KMS-11 (cell line): Measurements from ENCODE around the gene SMPD3.

ENCODE experiments used
- H2AFZ ChIP-seq: fragments of 200-600 bp; sonication (generic); 2 replicates; pipeline ENCODE4 v1.6.1; 2016; ENCODE audit warnings: antibody characterized with exemption, mixed run types, low read depth
- H3K27ac ChIP-seq: fragments of 200-600 bp; sonication (generic); 2 replicates; pipeline ENCODE4 v1.6.1; 2016; ENCODE audit warnings: mild to moderate bottlenecking, mixed run types
- H3K27me3 ChIP-seq: fragments of 200-600 bp; sonication (generic); 2 replicates; pipeline ENCODE4 v1.6.1; 2017; ENCODE audit warnings: mild to moderate bottlenecking, low read depth, mixed run types, moderate library complexity; ENCODE audit not compliant: insufficient read depth
- H3K36me3 ChIP-seq: fragments of 200-600 bp; sonication (generic); 2 replicates; pipeline ENCODE4 v1.6.1; 2017; ENCODE audit warnings: mild to moderate bottlenecking, mixed run types; ENCODE audit not compliant: insufficient read depth
- H3K4me1 ChIP-seq: fragments of 200-600 bp; sonication (generic); 2 replicates; pipeline ENCODE4 v1.6.1; 2016; ENCODE audit warnings: mild to moderate bottlenecking, low read depth, mixed run types; ENCODE audit not compliant: poor library complexity, severe bottlenecking
- H3K4me2 ChIP-seq: fragments of 200-600 bp; sonication (generic); 2 replicates; pipeline ENCODE4 v1.7.0; 2016; ENCODE audit warnings: mild to moderate bottlenecking, mixed run types
- H3K4me3 ChIP-seq: fragments of 200-600 bp; sonication (generic); IDR thresholded peaks from 2 replicates; pipeline ENCODE4 v1.6.1; 2017; ENCODE audit warnings: low read depth, low read length, mixed read lengths; ENCODE audit not compliant: insufficient read depth
- H3K79me2 ChIP-seq: fragments of 200-600 bp; sonication (generic); 2 replicates; pipeline ENCODE4 v1.6.1; 2016; ENCODE audit warnings: low read depth, mixed run types; ENCODE audit not compliant: insufficient read depth
- H3K9ac ChIP-seq: fragments of 200-600 bp; sonication (generic); 2 replicates; pipeline ENCODE4 v1.6.1; 2016; ENCODE audit warnings: mild to moderate bottlenecking, mixed run types
- H4K20me1 ChIP-seq: fragments of 200-600 bp; sonication (generic); 2 replicates; pipeline ENCODE4 v1.6.1; 2016; ENCODE audit warnings: mild to moderate bottlenecking, mixed run types; ENCODE audit not compliant: insufficient read depth
- TF ChIP-seq, protein P1 (sequence below): fragments of 200-600 bp; sonication (generic); conservative IDR thresholded peaks from 2 replicates; pipeline ENCODE4 v1.6.1; 2017; ENCODE audit warnings: low read depth, mild to moderate bottlenecking, antibody characterized with exemption, low read length, moderate library complexity, mixed read lengths

SMPD3 gene

DNA sequence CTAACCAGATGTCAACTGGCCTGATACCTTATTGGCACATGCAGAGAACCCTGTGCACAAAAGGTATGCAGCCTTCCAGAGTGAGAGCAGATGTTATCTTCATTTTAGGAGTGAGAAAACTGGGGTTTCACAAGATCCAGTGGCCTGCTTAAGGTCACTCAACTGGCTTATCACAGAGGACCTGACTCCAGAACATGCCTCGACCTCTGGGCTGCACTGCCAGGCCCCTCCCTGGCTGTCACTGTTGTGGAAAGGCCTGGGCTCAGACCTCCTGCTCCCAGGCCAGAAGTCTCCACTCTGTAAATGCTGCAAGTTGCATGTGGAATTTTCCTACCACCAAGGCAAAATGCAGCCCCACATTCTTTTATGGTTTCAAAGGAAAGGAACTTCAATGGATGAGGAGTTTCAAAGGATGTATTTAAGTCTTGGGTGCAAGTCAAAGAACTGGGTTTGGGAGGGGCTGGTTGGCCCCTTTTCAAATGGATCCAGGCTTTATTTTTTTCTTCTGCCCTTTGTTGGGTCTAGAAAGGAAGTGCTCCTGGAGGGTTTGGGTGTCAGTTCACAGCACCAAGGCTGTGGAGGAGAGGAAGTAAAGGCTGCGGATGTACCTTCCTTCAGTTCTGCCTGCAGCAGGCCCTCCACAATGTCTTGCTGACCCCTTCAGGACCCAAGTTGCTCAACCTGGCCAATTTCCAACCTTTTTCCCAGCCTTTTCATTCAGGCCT lies 30.4 kb upstream of the SMPD3 start:
- Histone ChIP-seq H3K79me2 (no peaks in the 10 kb centered on the region), H3K4me2 (no peak overlapping the region), H3K36me3 (no peaks in the 10 kb centered on the region), H3K27ac (no peak overlapping the region), H3K27me3 (no peaks in the 10 kb centered on the region), H3K4me1 (no peaks in the 10 kb centered on the region), H3K4me3 (no peak overlapping the region), H3K9ac (no peak overlapping the region), H2AFZ (no peak overlapping the region), H4K20me1 (no peaks in the 10 kb centered on the region)
- TF ChIP-seq, protein P1, sequence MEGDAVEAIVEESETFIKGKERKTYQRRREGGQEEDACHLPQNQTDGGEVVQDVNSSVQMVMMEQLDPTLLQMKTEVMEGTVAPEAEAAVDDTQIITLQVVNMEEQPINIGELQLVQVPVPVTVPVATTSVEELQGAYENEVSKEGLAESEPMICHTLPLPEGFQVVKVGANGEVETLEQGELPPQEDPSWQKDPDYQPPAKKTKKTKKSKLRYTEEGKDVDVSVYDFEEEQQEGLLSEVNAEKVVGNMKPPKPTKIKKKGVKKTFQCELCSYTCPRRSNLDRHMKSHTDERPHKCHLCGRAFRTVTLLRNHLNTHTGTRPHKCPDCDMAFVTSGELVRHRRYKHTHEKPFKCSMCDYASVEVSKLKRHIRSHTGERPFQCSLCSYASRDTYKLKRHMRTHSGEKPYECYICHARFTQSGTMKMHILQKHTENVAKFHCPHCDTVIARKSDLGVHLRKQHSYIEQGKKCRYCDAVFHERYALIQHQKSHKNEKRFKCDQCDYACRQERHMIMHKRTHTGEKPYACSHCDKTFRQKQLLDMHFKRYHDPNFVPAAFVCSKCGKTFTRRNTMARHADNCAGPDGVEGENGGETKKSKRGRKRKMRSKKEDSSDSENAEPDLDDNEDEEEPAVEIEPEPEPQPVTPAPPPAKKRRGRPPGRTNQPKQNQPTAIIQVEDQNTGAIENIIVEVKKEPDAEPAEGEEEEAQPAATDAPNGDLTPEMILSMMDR = no peak

GRCh38 chr16:68475071-68475470 lies 26.8 kb upstream of the SMPD3 start:
- Histone ChIP-seq H3K9ac (no peak overlapping the region), H3K4me3 (no peak overlapping the region), H3K79me2 (no peaks in the 10 kb centered on the region), H2AFZ (no peak overlapping the region), H3K27me3 (no peaks in the 10 kb centered on the region), H3K27ac (no peak overlapping the region), H3K4me1 (peaks cover 22% of the 10 kb centered on the region), H3K36me3 (no peaks in the 10 kb centered on the region), H3K4me2 (no peak overlapping the region), H4K20me1 (no peaks in the 10 kb centered on the region)
- TF ChIP-seq, protein P1 = no peak

DNA sequence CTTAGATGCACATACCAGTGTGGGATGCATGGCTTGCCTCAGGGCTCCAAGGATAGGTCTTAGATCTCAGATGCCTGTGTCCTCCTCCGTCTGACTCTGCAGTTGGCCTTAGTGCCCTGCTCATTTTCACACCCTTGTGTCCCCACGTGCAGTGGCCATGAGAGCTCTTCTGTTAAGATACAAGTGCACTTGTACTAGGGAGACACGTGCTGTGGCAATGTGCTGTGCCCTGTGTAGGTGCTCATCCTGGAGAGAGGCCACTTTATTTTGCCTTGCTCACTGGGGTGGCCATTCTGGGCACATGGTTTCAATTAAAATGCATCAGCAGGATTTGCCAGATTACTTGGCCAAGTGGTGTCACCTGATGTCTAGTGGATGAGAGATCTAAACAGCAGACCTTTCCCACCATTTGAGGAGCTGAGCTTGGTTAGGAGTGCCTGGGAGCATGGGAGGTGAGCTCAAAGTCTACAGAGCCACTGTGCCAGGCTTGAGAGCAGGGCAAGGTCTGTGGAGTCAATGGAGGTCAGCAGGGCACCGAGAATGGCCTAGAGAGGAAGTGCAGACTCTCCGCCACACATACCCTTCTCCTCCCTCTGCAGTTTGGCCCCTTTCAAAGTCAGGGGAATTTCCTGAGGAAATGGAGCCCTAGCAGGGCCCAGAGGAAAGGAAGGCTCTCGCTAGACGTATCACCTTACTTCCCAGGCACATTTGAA lies 25.2 kb upstream of the SMPD3 start:
- no peaks in the 10 kb centered on the region for H3K27me3 ChIP-seq
- no peaks in the 10 kb centered on the region for H3K36me3 ChIP-seq
- H2AFZ ChIP-seq = no peak overlapping the region
- H4K20me1 ChIP-seq = no peaks in the 10 kb centered on the region
- peaks cover 36% of the 10 kb centered on the region for H3K4me1 ChIP-seq
- TF ChIP-seq, protein P1 = no peak
- no peak overlapping the region for H3K9ac ChIP-seq
- no peak overlapping the region for H3K4me3 ChIP-seq
- no peaks in the 10 kb centered on the region for H3K79me2 ChIP-seq
- no peak overlapping the region for H3K27ac ChIP-seq
- H3K4me2 ChIP-seq = no peak overlapping the region

DNA sequence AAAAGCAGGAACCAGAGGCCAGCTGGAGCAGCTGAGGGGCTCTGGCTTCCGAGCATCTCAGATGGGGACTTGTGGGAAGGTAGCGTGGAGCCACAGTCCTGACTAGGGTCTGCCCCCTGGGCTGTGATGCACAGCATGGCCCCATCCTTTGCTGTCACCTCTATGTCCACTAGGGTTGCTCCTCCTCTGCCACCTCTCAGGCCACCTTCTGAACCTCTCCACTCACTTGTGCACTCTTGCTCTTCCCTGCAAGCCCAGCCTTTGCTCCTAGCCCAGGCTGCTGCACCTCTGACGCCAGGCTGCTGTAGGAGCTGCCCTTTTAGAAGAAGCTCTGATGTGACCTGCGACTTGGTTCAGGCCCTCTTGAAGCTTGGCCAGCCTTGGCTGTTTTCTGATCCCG lies 24.3 kb upstream of the SMPD3 start:
- Histone ChIP-seq H2AFZ (no peak overlapping the region), H3K27ac (no peak overlapping the region), H3K4me2 (no peak overlapping the region), H3K36me3 (no peaks in the 10 kb centered on the region), H3K27me3 (no peaks in the 10 kb centered on the region), H3K79me2 (no peaks in the 10 kb centered on the region), H4K20me1 (no peaks in the 10 kb centered on the region), H3K4me1 (peaks cover 45% of the 10 kb centered on the region), H3K4me3 (no peak overlapping the region), H3K9ac (no peak overlapping the region)
- TF ChIP-seq, protein P1 = no peak
